Measurements from ENCODE around the gene HHAT.

GRCh38 chr1:210358626-210359025 lies 29.9 kb downstream of the HHAT start:
- TF ChIP-seq CTCF (conservative IDR thresholded peaks at IDR 0.05; ENCODE audit: low read length): no peak
- TF ChIP-seq EZH2phosphoT487 (IDR thresholded peaks at IDR 0.05; ENCODE audit: borderline replicate concordance, low read depth, low read length): no peak
